Fibroblast of villous mesenchyme (primary cell): ENCODE results near the gene SFXN5. TPM values are rescaled to one million over a fixed set of nuclear protein-coding genes. Genes with fewer than 3 reads are reported as not detected.
A peak's percentile ranks its signal among the peaks of the same experiment; 100 is the strongest.

Source experiments
- DNase-seq: peaks from one replicate; pipeline ENCODE4 v3.0.0-alpha.2; 2010; ENCODE audit warnings: low read depth
- H3K4me3 ChIP-seq: 2 replicates; pipeline ENCODE4 v1.5.1; 2011; ENCODE audit warnings: low read depth, mild to moderate bottlenecking, low read length
- CTCF ChIP-seq: IDR thresholded peaks from 2 replicates; pipeline ENCODE4 v1.5.1; 2012; ENCODE audit warnings: low read depth, mild to moderate bottlenecking, low read length; ENCODE audit not compliant: insufficient read depth
- total RNA-seq: library from RNA; depleted of rRNA; stranded (reverse); fragments of >200 nt; gene quantifications from 2 replicates; pipeline ENCODE4 v1.2.3, GENCODE V29; 2012

SFXN5 gene
- total RNA-seq, 1 donor, result 12.1 TPM

GRCh38 chr2:73000808-73001570 lies 70.5 kb downstream of the SFXN5 start:
- DNase-seq, result no peak
- no peak overlapping the region for H3K4me3 ChIP-seq
- no peak for TF ChIP-seq CTCF

- TF ChIP-seq CTCF, result no peak
- H3K4me3 ChIP-seq, result no peak overlapping the region
- peak; percentile 34 for DNase-seq
Measured at GRCh38 chr2:72999729-73000725, 71.5 kb downstream of the SFXN5 start.

- DNase-seq, result no peak
- no peak overlapping the region for H3K4me3 ChIP-seq
- TF ChIP-seq CTCF, result no peak
Measured at GRCh38 chr2:72998724-72999123, 72.8 kb downstream of the SFXN5 start.

GRCh38 chr2:72998234-72998651 lies 73.3 kb downstream of the SFXN5 start:
- TF ChIP-seq CTCF, result no peak
- no peak for DNase-seq
- no peak overlapping the region for H3K4me3 ChIP-seq

GRCh38 chr2:72996117-72996502 lies 75.4 kb downstream of the SFXN5 start:
- no peak for TF ChIP-seq CTCF
- DNase-seq, result no peak
- H3K4me3 ChIP-seq, result no peak overlapping the region

GRCh38 chr2:72995430-72996116 lies 75.9 kb downstream of the SFXN5 start:
- no peak for TF ChIP-seq CTCF
- H3K4me3 ChIP-seq, result no peak overlapping the region
- no peak for DNase-seq
